ENCODE data around the gene AMMECR1L. TPM values are rescaled to one million over a fixed set of nuclear protein-coding genes. Genes with fewer than 3 reads are reported as not detected.
"Not testable (repeated sequence)": the region's sequence is repeated elsewhere in the genome, so short reads cannot be mapped to it uniquely, and the experiment has no call there.

AMMECR1L gene
- total RNA-seq, 2 donors from 2014 or later = 21.7 to 22.0 TPM

GRCh38 chr2:127909019-127909418 is 23.3 kb upstream of the AMMECR1L start:
- H3K4me3 Mint-ChIP-seq = no peak overlapping the region
- Histone ChIP-seq H3K9ac (ENCODE audit: extremely low read depth, low read length, poor library complexity, severe bottlenecking) (no peak overlapping the region), H3K4me3 (ENCODE audit: low read length) (no peak overlapping the region), H3K9me3 (ENCODE audit: control insufficient read depth, low read length) (no peaks in the 10 kb centered on the region), H3K4me1 (ENCODE audit: control insufficient read depth, insufficient read depth, low read length) (peaks cover 5% of the 10 kb centered on the region), H3K27me3 (ENCODE audit: control insufficient read depth, insufficient read depth, low read length, poor library complexity, severe bottlenecking) (no peaks in the 10 kb centered on the region), H3K27ac (ENCODE audit: low read depth, low read length) (no peak overlapping the region), H3K36me3 (ENCODE audit: control insufficient read depth, insufficient read depth, low read length) (no peaks in the 10 kb centered on the region)
- peaks cover 14% of the 10 kb centered on the region for H3K4me1 Mint-ChIP-seq
- H3K36me3 Mint-ChIP-seq (ENCODE audit: low read depth) = no peaks in the 10 kb centered on the region
- WGBS, 2 experiments (ENCODE audit: insufficient coverage in 1 of 2, insufficient read length in 1 of 2) = 83 to 89% methylated on average over 4 to 6 of the region's 6 CpGs
- DNase-seq = peak; percentile 60
- TF ChIP-seq CTCF (conservative IDR thresholded peaks at IDR 0.05) = peak; percentile 44
- H3K27me3 Mint-ChIP-seq (ENCODE audit: insufficient read depth) = peaks cover 7% of the 10 kb centered on the region
- H3K9me3 Mint-ChIP-seq = peaks cover 5% of the 10 kb centered on the region
- no peak overlapping the region for H3K27ac Mint-ChIP-seq

- H3K27ac Mint-ChIP-seq; H3K36me3 ChIP-seq (ENCODE audit: control insufficient read depth, insufficient read depth, low read length); H3K9me3 Mint-ChIP-seq; H3K9ac ChIP-seq (ENCODE audit: extremely low read depth, low read length, poor library complexity, severe bottlenecking); H3K4me3 ChIP-seq (ENCODE audit: low read length); H3K4me3 Mint-ChIP-seq; H3K4me1 ChIP-seq (ENCODE audit: control insufficient read depth, insufficient read depth, low read length); H3K27ac ChIP-seq (ENCODE audit: low read depth, low read length); H3K36me3 Mint-ChIP-seq (ENCODE audit: low read depth); H3K9me3 ChIP-seq (ENCODE audit: control insufficient read depth, low read length); H3K27me3 ChIP-seq (ENCODE audit: control insufficient read depth, insufficient read depth, low read length, poor library complexity, severe bottlenecking); DNase-seq; H3K27me3 Mint-ChIP-seq (ENCODE audit: insufficient read depth): not testable (repeated sequence)
- WGBS, 2 experiments (ENCODE audit: insufficient coverage in 1 of 2, insufficient read length in 1 of 2) = 90 to 93% methylated on average over 2 to 11 of the region's 12 CpGs
- H3K4me1 Mint-ChIP-seq = peaks cover 14% of the 10 kb centered on the region
Measured at GRCh38 chr2:127907733-127908400, 22.1 kb upstream of the AMMECR1L start.

- H3K27ac Mint-ChIP-seq = no peak overlapping the region
- H3K4me3 Mint-ChIP-seq = no peak overlapping the region
- Histone ChIP-seq H3K27me3 (ENCODE audit: control insufficient read depth, insufficient read depth, low read length, poor library complexity, severe bottlenecking) (no peaks in the 10 kb centered on the region), H3K36me3 (ENCODE audit: control insufficient read depth, insufficient read depth, low read length) (no peaks in the 10 kb centered on the region), H3K9ac (ENCODE audit: extremely low read depth, low read length, poor library complexity, severe bottlenecking) (no peak overlapping the region), H3K27ac (ENCODE audit: low read depth, low read length) (no peak overlapping the region), H3K4me1 (ENCODE audit: control insufficient read depth, insufficient read depth, low read length) (peaks cover 5% of the 10 kb centered on the region), H3K4me3 (ENCODE audit: low read length) (no peak overlapping the region), H3K9me3 (ENCODE audit: control insufficient read depth, low read length) (no peaks in the 10 kb centered on the region)
- peaks cover 7% of the 10 kb centered on the region for H3K27me3 Mint-ChIP-seq (ENCODE audit: insufficient read depth)
- peak; percentile 66 for DNase-seq
- no peaks in the 10 kb centered on the region for H3K36me3 Mint-ChIP-seq (ENCODE audit: low read depth)
- peaks cover 5% of the 10 kb centered on the region for H3K9me3 Mint-ChIP-seq
- WGBS, 2 experiments (ENCODE audit: insufficient coverage in 1 of 2, insufficient read length in 1 of 2) = 77% methylated on average over 13 to 21 of the region's 21 CpGs
- TF ChIP-seq CTCF (conservative IDR thresholded peaks at IDR 0.05) = no peak
- H3K4me1 Mint-ChIP-seq = peaks cover 14% of the 10 kb centered on the region
Measured at GRCh38 chr2:127906206-127906926, 20.6 kb upstream of the AMMECR1L start.
